Body of pancreas (tissue), 4 donors: Measurements from ENCODE around the gene FBXL3. TPM values are rescaled to one million over a fixed set of nuclear protein-coding genes. Genes with fewer than 3 reads are reported as not detected.

Experiments
- ATAC-seq: fragments of 150-250 bp; one replicate; pipeline ENCODE4 v1.9.1; 2016
- DNase-seq, 4 donors: peaks; one replicate each; pipeline ENCODE4 v3.0.0-alpha.2; 2019
- H3K27ac ChIP-seq, 4 donors: fragments of 200-600 bp; sonication (generic); 1 replicate in 3 of 4; 2 replicates in 1 of 4; pipeline versions ENCODE4 v1.5.1 to v1.6.1; 2016 to 2019; ENCODE audit warnings: mild to moderate bottlenecking in 1 of 4, mixed read lengths in 1 of 4, moderate library complexity in 1 of 4
- H3K27me3 ChIP-seq, 2 donors: fragments of 200-600 bp; sonication (generic); one replicate each; pipeline ENCODE4 v1.6.0; 2016; ENCODE audit warnings: mild to moderate bottlenecking in 1 of 2
- H3K36me3 ChIP-seq, 2 donors: fragments of 200-600 bp; sonication (generic); replicated peaks in 1 of 2; 2 replicates each; pipeline ENCODE4 v1.5.1; 2016; ENCODE audit warnings: low read depth in 2 of 2; ENCODE audit not compliant: insufficient read depth in 1 of 2
- H3K4me1 ChIP-seq: fragments of 200-600 bp; sonication (generic); one replicate; pipeline ENCODE4 v1.6.0; 2016
- H3K4me3 ChIP-seq, 2 donors: fragments of 200-600 bp; sonication (generic); 1 replicate in 1 of 2; 2 replicates in 1 of 2; pipeline ENCODE4 v1.5.1; 2016 to 2019
- H3K9me3 ChIP-seq, 3 donors: fragments of 200-600 bp; sonication (generic); 1 replicate in 2 of 3; 2 replicates in 1 of 3; pipeline ENCODE4 v1.5.1; 2016
- CTCF ChIP-seq, 7 experiments: fragments of 450-650 bp in 4 of 7; fragments of 200-600 bp in 3 of 7; sonication (generic) in 3 of 7; IDR thresholded peaks; one replicate each; pipeline ENCODE4 v1.5.1; 2016 to 2019; ENCODE audit warnings: antibody characterized with exemption in 7 of 7
- POLR2A ChIP-seq, 3 donors: fragments of 450-650 bp; IDR thresholded peaks; one replicate each; pipeline ENCODE4 v1.6.1; 2016; ENCODE audit warnings: antibody characterized with exemption in 3 of 3, mild to moderate bottlenecking in 2 of 3
- WGBS, 2 donors: methylation state at CpG; one replicate each; pipeline ENCODE4 v1.1.5; 2017; 5-methylcytosine and 5-hydroxymethylcytosine counted together
- intact Hi-C: fragments of 100-400 bp; cut with DNase I; formaldehyde crosslinking; loops from one replicate; pipeline ENCODE4 v1.15.1; 2023
- total RNA-seq, 2 donors: library from RNA; depleted of rRNA; stranded (reverse); fragments of >200 nt; gene quantifications; one replicate each; pipeline ENCODE4 v1.1.0, GENCODE V29; 2016

The FBXL3 gene
- total RNA-seq, 2 donors from 2014 or later = 25.4 to 35.0 TPM

GRCh38 chr13:77019756-77020155, 7.2 kb downstream of the FBXL3 start:
- H3K36me3 ChIP-seq = peaks cover 0 to 14% of the 10 kb centered on the region in 2 donors
- H3K4me1 ChIP-seq = peaks cover 64% of the 10 kb centered on the region
- no peak for ATAC-seq
- DNase-seq = no peak
- intact Hi-C loops = no loop called here
- no peak for TF ChIP-seq CTCF (IDR thresholded peaks at IDR 0.05)
- TF ChIP-seq POLR2A (IDR thresholded peaks at IDR 0.05) = no peak
- no peaks in the 10 kb centered on the region for H3K27me3 ChIP-seq
- no peaks in the 10 kb centered on the region for H3K9me3 ChIP-seq
- H3K27ac ChIP-seq = no peak overlapping the region
- no peak overlapping the region for H3K4me3 ChIP-seq

- no peak for DNase-seq
- intact Hi-C loops = no loop called here
- TF ChIP-seq CTCF (IDR thresholded peaks at IDR 0.05) = no peak
- Histone ChIP-seq H3K4me1 (peaks cover 44% of the 10 kb centered on the region), H3K9me3 (no peaks in the 10 kb centered on the region), H3K4me3 (no peak overlapping the region), H3K27ac (no peak overlapping the region), H3K36me3 (peaks cover 0 to 18% of the 10 kb centered on the region in 2 donors), H3K27me3 (no peaks in the 10 kb centered on the region)
- no peak for ATAC-seq
- 84 to 86% methylated on average over 6 of the region's 6 CpGs for WGBS, 2 donors
These were observed 9.9 kb downstream of the FBXL3 start for GRCh38 chr13:77016888-77017623.

GRCh38 chr13:77016251-77016812, 10.6 kb downstream of the FBXL3 start:
- Histone ChIP-seq H3K4me1 (peaks cover 37% of the 10 kb centered on the region), H3K27me3 (no peaks in the 10 kb centered on the region), H3K27ac (peak overlapping the region in 1 of 4 donors; percentile 15), H3K9me3 (no peaks in the 10 kb centered on the region), H3K36me3 (peaks cover 0 to 20% of the 10 kb centered on the region in 2 donors), H3K4me3 (no peak overlapping the region)
- no peak for DNase-seq
- WGBS, 2 donors = 68 to 70% methylated on average over 3 of the region's 3 CpGs
- TF ChIP-seq CTCF (IDR thresholded peaks at IDR 0.05) = no peak
- no peak for TF ChIP-seq POLR2A (IDR thresholded peaks at IDR 0.05)
- ATAC-seq = peak; percentile 27
- intact Hi-C loops = no loop called here

- Histone ChIP-seq H3K9me3 (no peaks in the 10 kb centered on the region), H3K4me3 (no peak overlapping the region), H3K27ac (no peak overlapping the region), H3K36me3 (peaks cover 0 to 23% of the 10 kb centered on the region in 2 donors), H3K27me3 (no peaks in the 10 kb centered on the region), H3K4me1 (peaks cover 28% of the 10 kb centered on the region)
- DNase-seq = no peak
- ATAC-seq = no peak
- intact Hi-C loops = no loop called here
- TF ChIP-seq CTCF (IDR thresholded peaks at IDR 0.05) (no peak), POLR2A (IDR thresholded peaks at IDR 0.05) (no peak)
- 98% methylated on average over 2 of the region's 2 CpGs for WGBS, 2 donors
These were observed 11.9 kb downstream of the FBXL3 start for GRCh38 chr13:77014906-77015685.
